Keratinocyte (primary cell): ENCODE measurements around the gene CCR6. TPM values are rescaled to one million over a fixed set of nuclear protein-coding genes. Genes with fewer than 3 reads are reported as not detected.
"Not testable (repeated sequence)": the region's sequence is repeated elsewhere in the genome, so short reads cannot be mapped to it uniquely, and the experiment has no call there.

Source experiments
- DNase-seq: peaks from one replicate; pipeline ENCODE4 v3.0.0-alpha.2; 2011; ENCODE audit warnings: low read depth, missing footprints, low spot score
- FAIRE-seq: peaks from 2 replicates; lab custom pipeline; 2011; peaks lifted over from hg19 to GRCh38; lab: Jason Lieb, UNC
- H2AFZ ChIP-seq: 2 replicates; pipeline ENCODE4 v1.6.0; 2012; ENCODE audit warnings: low read length, control low read depth, inconsistent platforms; ENCODE audit not compliant: control insufficient read depth
- H3K27ac ChIP-seq: 2 replicates; pipeline ENCODE4 v1.5.1; 2011; ENCODE audit warnings: low read length; ENCODE audit not compliant: control insufficient read depth, insufficient read depth
- H3K27me3 ChIP-seq: 3 replicates; pipeline ENCODE4 v1.6.0; 2011; ENCODE audit warnings: low read length; ENCODE audit not compliant: control insufficient read depth, insufficient read depth; ENCODE audit errors: extremely low read depth
- H3K36me3 ChIP-seq, 2 experiments: 2 replicates in 1 of 2; 3 replicates in 1 of 2; pipeline ENCODE4 v1.5.1; 2011; ENCODE audit warnings: low read length in 2 of 2, mild to moderate bottlenecking in 1 of 2; ENCODE audit not compliant: control insufficient read depth in 2 of 2, insufficient read depth in 2 of 2; ENCODE audit errors: extremely low read depth in 1 of 2
- H3K4me1 ChIP-seq: 3 replicates; pipeline ENCODE4 v1.5.1; 2011; ENCODE audit warnings: low read length; ENCODE audit not compliant: control insufficient read depth, insufficient read depth; ENCODE audit errors: extremely low read depth
- H3K4me2 ChIP-seq: 3 replicates; pipeline ENCODE4 v1.6.0; 2011; ENCODE audit warnings: low read depth, low read length; ENCODE audit not compliant: control insufficient read depth, insufficient read depth; ENCODE audit errors: extremely low read depth
- H3K4me3 ChIP-seq, 3 experiments: fragments of 200-600 bp in 1 of 3; sonication (generic) in 1 of 3; 2 replicates in 2 of 3; 3 replicates in 1 of 3; pipeline ENCODE4 v1.5.1; 2011 to 2016; ENCODE audit warnings: low read length in 3 of 3, mild to moderate bottlenecking in 3 of 3, control low read depth in 2 of 3, inconsistent platforms in 1 of 3, low read depth in 1 of 3, mixed read lengths in 1 of 3, mixed run types in 1 of 3, moderate library complexity in 1 of 3; ENCODE audit not compliant: control insufficient read depth in 2 of 3, insufficient read depth in 2 of 3; ENCODE audit errors: extremely low read depth in 1 of 3
- H3K79me2 ChIP-seq: 2 replicates; pipeline ENCODE4 v1.6.0; 2012; ENCODE audit warnings: low read length; ENCODE audit not compliant: control insufficient read depth, insufficient read depth
- H3K9ac ChIP-seq: 3 replicates; pipeline ENCODE4 v1.6.0; 2011; ENCODE audit warnings: low read length; ENCODE audit not compliant: control insufficient read depth, insufficient read depth; ENCODE audit errors: extremely low read depth
- H3K9me1 ChIP-seq: 3 replicates; pipeline ENCODE4 v1.6.0; 2011; ENCODE audit warnings: low read length; ENCODE audit not compliant: control insufficient read depth, insufficient read depth; ENCODE audit errors: extremely low read depth
- H3K9me3 ChIP-seq: 2 replicates; pipeline ENCODE4 v1.5.1; 2012; ENCODE audit warnings: low read depth, low read length; ENCODE audit not compliant: control insufficient read depth
- H4K20me1 ChIP-seq: 3 replicates; pipeline ENCODE4 v1.6.0; 2011; ENCODE audit warnings: low read length; ENCODE audit not compliant: control insufficient read depth, insufficient read depth; ENCODE audit errors: extremely low read depth
- dilution Hi-C: fragments of 300-500 bp; cut with MboI; formaldehyde crosslinking; loops from one replicate; pipeline ENCODE4 v1.7.0; 2020; ENCODE audit warnings: low sequenced_read_pairs; ENCODE audit not compliant: extremely low pct_ligation_motif_present
- polyA plus RNA-seq, 5 experiments: library from polyadenylated mRNA; depleted of rRNA in 3 of 5; stranded (reverse) in 3 of 5; stranded (forward) in 1 of 5; unstranded in 1 of 5; fragments of >200 nt; gene quantifications; 1 replicate in 1 of 5; 2 replicates in 3 of 5; 3 replicates in 1 of 5; pipeline versions ENCODE4 v1.2.1 to v1.2.3, GENCODE V29; 2011 to 2012; ENCODE audit warnings: missing spikeins in 2 of 5, low read depth in 1 of 5, low replicate concordance in 1 of 5

CCR6 gene
- polyA plus RNA-seq, 1 donor (not counting 4 experiments of a cell fraction or from before 2014, with no cell fraction given), result not detected

- DNase-seq, H3K27ac ChIP-seq, dilution Hi-C loops, H2AFZ ChIP-seq, H3K9me3 ChIP-seq, H3K36me3 ChIP-seq, H3K9me1 ChIP-seq, H4K20me1 ChIP-seq, H3K4me2 ChIP-seq, H3K9ac ChIP-seq, H3K27me3 ChIP-seq, H3K4me3 ChIP-seq, H3K4me1 ChIP-seq, FAIRE-seq, H3K79me2 ChIP-seq: not testable (repeated sequence)
Measured at GRCh38 chr6:167171300-167171699, 48.4 kb downstream of the CCR6 start.

- H4K20me1 ChIP-seq, H3K79me2 ChIP-seq, H3K4me3 ChIP-seq, DNase-seq, H3K4me1 ChIP-seq, H3K27me3 ChIP-seq, H2AFZ ChIP-seq, H3K36me3 ChIP-seq, dilution Hi-C loops, FAIRE-seq, H3K9me1 ChIP-seq, H3K9me3 ChIP-seq, H3K27ac ChIP-seq, H3K4me2 ChIP-seq, H3K9ac ChIP-seq: not testable (repeated sequence)
Measured at GRCh38 chr6:167172011-167172410, 49.1 kb downstream of the CCR6 start.

GRCh38 chr6:167177271-167177670, 54.4 kb downstream of the CCR6 start:
- H3K9ac ChIP-seq, H3K4me3 ChIP-seq, dilution Hi-C loops, DNase-seq, H3K4me2 ChIP-seq, H3K27ac ChIP-seq, H4K20me1 ChIP-seq, H2AFZ ChIP-seq, H3K4me1 ChIP-seq, H3K79me2 ChIP-seq, H3K9me3 ChIP-seq, H3K36me3 ChIP-seq, H3K9me1 ChIP-seq, H3K27me3 ChIP-seq, FAIRE-seq: not testable (repeated sequence)

- H3K79me2 ChIP-seq, H2AFZ ChIP-seq, H3K9me3 ChIP-seq, H3K9ac ChIP-seq, DNase-seq, H3K27me3 ChIP-seq, H4K20me1 ChIP-seq, H3K4me3 ChIP-seq, H3K9me1 ChIP-seq, dilution Hi-C loops, H3K4me1 ChIP-seq, FAIRE-seq, H3K4me2 ChIP-seq, H3K36me3 ChIP-seq, H3K27ac ChIP-seq: not testable (repeated sequence)
Measured at GRCh38 chr6:167178896-167179655, 56.2 kb downstream of the CCR6 start.

- FAIRE-seq, dilution Hi-C loops, H3K36me3 ChIP-seq, H3K79me2 ChIP-seq, H3K9me1 ChIP-seq, H2AFZ ChIP-seq, H3K27me3 ChIP-seq, H3K27ac ChIP-seq, H3K4me2 ChIP-seq, DNase-seq, H3K4me3 ChIP-seq, H3K9me3 ChIP-seq, H3K9ac ChIP-seq, H3K4me1 ChIP-seq, H4K20me1 ChIP-seq: not testable (repeated sequence)
Measured at GRCh38 chr6:167180086-167180485, 57.2 kb downstream of the CCR6 start.
